ENCODE measurements around the gene NFU1.

DNA sequence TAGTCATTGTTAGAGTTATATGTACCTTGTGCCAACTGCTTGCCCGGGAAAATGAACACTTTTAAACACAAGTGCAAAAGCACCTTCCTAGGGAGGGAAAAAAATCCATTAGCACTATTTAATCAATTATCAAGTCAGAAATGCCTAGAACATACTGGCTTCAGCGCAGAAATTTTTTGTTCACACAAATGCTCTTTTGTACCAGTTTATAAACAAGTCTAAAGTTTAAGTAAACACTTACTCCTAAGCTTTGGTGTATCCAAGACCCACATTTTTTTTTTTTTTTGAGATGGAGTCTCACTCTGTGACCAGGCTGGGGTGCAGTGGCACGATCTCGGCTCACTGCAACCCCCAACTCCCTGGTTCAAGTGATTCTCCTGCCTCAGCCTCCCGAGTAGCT lies 80.8 kb downstream of the NFU1 start:
- TF ChIP-seq CTCF (IDR thresholded peaks at IDR 0.05) (no peak), POLR2A (IDR thresholded peaks at IDR 0.05) (no peak), EP300 (IDR thresholded peaks at IDR 0.05) (no peak)
